COLO668 (cell line): ENCODE data around the gene F10.

Source experiments
- DNase-seq: peaks from one replicate; lab custom pipeline; 2025; ENCODE audit not compliant: unreplicated experiment; lab: John Stamatoyannopoulos, UW

Gene F10

DNA sequence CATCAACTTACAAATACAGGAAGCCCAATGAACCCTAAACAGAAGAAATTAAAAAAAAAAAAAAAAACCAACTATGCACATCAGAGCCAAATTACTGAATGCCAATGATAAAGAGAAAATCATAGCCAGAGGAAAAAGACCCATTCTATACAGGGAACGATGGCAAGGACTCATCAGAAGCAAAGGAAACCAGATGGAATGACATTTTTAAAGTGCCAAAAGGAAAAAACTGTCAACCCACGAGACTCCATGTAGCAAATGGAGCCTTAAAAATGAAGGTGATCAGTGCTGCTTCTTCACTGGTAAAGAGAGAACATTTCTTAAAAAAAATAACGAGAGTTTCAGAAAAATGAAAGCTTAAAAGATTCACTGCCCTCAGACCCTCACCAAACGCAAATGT is 67.6 kb downstream of the F10 start:
- DNase-seq, result no peak

DNA sequence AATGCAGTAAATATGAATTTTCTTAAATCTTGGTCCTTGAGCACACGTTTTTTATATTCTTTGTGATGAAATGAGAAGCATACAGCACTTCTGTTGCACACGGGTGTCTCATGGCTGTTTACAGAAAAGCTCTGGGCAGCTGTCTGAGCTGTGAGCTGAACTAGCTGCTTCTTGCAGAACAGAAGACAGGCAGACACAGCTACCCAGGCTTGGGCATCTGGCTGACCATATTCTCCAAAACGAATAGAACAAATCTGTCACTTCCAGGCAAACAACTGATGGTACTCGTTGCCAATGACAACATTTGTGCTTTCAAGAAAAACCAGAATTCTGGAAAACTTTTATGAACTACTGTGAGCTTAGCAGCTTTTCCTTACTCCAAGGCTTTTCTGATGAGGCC is 69.7 kb downstream of the F10 start:
- DNase-seq, result no peak

DNA sequence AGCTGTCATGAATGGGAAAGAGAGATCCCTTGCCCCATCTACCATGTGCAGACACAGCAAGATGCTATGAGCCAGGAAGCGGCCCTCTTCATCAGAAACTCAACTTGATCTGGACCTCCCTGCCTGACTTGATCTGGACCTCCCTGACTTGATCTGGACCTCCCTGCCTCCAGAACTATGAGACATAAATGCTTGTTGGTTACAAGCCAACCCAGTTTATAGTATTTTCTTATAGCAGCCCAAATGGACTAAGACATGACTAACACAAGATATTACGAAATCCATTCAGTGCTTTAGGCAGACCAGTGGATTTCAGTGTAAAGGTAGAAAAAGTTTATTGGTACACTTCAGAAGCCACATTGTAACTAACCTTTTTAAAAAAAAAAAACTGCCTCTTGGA is 70.3 kb downstream of the F10 start:
- DNase-seq, result no peak

DNA sequence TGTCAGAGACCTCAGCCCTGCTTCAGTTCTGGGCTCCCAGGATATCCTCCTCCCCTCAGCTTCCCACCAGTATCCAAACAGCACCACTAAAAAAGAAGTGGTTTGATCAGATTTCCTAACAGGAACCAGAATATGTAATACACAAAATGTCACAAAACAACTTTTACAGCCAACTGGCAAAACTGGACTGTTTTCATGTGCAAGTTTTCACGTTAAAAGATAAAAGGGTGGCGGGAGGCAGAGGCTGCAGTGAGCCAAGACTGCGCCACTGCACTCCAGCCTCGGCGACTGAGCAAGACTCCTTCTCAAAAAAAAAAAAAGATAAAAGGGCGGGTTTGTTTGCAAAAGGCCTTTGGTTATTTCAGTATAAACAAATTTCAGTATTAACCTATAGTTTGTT is 72.8 kb downstream of the F10 start:
- no peak for DNase-seq

DNA sequence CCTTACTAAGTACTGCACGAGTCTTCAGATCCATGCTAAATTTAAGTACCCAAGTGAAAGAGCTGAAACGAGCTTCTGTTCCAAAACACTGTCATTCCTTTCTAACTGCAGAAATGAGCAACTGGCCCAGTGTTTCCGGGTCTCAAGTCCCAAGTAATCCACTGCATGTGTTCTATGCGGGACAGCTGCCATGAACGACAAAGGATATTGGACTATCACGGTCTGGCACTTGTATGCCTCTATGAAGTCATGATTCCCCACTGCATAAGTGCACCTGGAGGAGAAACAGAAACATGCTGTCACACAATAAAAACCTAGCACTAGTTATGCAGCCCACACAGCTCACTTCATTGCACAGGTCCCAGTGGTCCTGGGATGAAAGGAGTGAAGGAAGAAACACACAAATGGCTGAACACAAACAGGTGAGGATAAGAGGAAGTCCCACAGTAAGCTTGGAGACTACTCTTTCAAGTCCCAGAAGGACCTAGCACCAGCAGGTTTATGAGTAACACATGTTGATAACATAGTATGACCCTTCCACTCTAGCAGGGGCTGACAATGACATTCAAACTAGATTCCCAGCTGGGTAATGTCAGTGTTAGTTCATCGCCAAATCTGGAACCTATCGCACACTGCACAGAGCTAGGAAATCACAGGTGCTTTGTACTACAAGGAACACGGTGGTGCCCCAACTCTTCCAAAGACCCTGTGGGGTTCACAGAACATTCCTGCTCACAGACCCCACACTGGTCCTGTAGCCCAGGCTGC is 74.6 kb downstream of the F10 start:
- no peak for DNase-seq
